SH-SY5Y (cell line): Measurements from ENCODE around the gene NFAM1.

Source experiments
- GATA2 ChIP-seq: IDR thresholded peaks from 2 replicates; pipeline ENCODE4 v1.6.1; 2011; ENCODE audit warnings: mild to moderate bottlenecking, low read depth, low read length
- GATA3 ChIP-seq: IDR thresholded peaks from 2 replicates; pipeline ENCODE4 v1.6.1; 2011; ENCODE audit warnings: low read depth, mild to moderate bottlenecking, low read length, moderate library complexity

Gene NFAM1

DNA sequence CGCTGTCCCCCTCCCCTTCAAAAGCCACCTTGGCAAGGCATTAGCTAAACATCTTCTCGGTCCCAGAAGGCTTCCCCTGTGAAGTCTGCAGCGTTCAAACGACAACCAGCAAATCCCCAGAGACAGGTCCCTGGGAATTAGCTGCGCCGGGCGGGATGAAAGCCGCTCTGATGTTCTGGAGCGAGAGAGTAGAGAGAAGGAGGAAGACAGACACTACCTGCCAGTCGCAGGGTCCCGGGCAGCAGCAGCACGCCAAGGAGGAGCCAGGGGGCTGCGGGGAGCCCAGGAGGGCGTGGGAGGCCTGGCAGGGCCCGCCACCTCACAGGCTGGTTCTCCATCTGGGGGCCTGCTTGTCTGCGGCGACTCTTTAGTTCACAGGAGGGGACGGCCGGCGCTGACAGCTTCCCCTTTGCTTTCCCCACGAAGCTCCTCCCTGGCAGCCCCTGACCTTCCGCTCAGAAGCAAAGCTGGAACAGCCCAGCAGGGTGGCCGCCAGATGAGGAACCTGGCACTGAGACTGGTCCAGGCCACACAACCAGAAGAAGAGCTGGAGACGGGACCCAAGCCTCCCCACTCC is at the start of gene NFAM1:
TSS of gene NFAM1 (minus strand) at position 384 of the 577 bp plus-strand sequence. CDS start at position 338, 46 bp downstream.
- TF ChIP-seq GATA3 (no peak), GATA2 (no peak)

GRCh38 chr22:42475122-42475521 is 42.9 kb upstream of the NFAM1 start:
- TF ChIP-seq GATA3 = no peak
- TF ChIP-seq GATA2 = no peak

DNA sequence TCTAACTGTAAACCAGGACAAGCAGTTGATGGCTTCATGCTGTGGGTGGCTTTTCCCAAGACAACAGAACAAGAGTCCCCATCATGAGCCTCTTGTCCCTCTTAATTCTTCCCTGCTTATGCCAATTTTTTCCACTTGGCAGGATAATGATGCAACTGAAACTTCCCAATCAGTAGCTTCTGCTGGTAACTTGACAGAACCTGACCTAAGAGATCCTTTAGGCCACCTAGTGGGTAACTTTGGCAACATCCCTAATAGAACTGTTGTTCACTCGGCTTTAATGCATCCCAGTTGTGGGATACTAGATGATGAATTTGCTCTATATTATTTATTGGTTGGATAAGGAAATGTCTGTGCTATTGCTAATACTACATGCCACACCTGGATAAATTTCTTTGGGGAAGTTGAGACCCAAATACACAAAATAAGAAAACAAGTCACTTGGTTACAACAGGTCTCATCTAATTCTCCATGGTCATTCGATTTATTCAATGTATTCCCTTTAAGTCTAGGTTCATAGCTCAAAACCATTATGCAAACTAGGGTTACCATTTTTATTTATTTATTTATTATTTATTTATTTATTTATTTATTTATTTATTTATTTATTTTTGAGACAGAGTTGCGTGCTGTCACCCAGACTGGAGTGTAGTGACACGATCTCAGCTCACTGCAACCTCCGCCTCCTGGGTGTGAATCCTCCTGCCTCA is 41.4 kb upstream of the NFAM1 start:
- TF ChIP-seq GATA2 = no peak
- no peak for TF ChIP-seq GATA3

- TF ChIP-seq GATA2 (no peak), GATA3 (no peak)
These were observed 40.5 kb upstream of the NFAM1 start for GRCh38 chr22:42472671-42473070.

- no peak for TF ChIP-seq GATA3
- TF ChIP-seq GATA2 = no peak
These were observed 39.2 kb upstream of the NFAM1 start for GRCh38 chr22:42471441-42471840.

- no peak for TF ChIP-seq GATA3
These were observed 38.3 kb upstream of the NFAM1 start for GRCh38 chr22:42470366-42471082.

GRCh38 chr22:42468841-42469240 is 36.6 kb upstream of the NFAM1 start:
- TF ChIP-seq GATA3 = no peak
- TF ChIP-seq GATA2 = no peak

DNA sequence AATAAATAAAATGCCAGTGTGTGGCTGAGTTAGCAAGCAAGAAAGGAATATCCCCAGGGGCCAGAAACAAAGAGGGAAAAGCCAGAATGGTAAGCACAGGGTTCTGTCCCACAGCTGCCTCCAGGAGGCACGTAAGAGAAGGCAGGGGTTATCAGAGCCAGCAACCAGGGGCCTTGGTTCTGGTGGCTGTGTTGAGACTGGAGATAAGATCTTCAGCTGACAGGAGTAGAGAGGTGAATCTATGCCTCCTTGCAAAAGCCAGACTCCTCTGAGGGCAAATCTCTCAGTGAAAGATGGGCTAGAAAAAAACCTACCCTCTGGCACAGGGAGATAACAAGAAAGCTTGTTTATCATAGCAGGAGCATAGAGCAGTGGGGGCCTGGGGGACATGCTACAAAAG is 29.8 kb upstream of the NFAM1 start:
- TF ChIP-seq GATA2 (peak; percentile 91), GATA3 (peak; percentile 72)

DNA sequence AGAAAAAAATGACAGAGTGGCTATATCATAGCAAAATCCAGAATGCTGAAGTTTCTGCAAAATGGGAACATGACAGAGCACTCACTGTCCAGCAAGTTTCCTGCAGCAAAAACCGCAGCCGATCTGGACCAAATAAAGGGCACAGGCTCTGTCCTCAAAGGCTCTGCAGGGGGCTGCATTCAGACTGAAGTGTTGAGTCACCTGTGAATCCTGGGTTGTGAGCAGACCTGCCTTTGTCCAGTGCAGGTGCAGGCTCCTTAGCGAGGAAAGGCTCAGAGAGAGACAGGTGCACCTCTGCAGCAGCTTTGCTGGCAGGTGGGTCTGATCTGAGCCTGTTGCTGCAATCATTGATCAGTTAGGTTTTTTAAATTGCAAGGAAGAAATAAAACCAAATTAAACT is 29.3 kb upstream of the NFAM1 start:
- TF ChIP-seq GATA2 = no peak

DNA sequence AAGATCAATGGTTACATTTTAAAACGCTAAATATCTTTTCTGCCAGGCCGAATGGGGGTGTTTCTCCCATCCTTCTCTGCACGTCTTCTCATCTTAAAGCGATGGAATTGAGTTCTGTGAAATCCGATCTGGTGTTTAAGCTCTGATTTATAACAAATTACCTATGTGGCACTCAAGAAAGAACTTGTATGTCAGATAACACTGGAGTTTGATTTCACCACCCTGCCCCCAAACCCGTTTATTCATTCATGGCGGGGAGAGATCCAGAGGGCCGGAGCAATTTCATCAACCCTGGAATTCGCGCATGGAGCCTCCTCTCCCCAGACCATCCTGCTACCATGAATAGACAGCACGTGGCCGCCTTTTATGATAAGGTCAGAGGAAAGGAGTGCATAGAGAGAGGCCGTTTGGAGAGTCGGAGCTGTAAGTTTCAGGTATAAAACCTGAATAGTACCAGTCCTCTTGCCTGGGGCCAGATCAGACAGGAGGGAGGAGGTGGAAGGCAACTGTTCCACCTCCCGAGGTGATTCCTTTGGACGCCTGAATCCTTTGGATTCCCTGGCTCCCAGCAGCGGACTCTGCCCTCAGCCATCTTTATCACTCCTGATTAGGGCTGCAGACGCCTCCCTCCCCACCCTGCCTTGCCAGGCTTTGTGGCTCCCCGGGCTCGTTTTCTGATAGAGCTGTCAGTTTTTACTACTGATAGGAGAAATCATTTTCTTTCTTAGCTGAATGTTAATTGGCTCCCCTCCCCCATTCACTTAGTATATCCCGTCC is 27.3 kb upstream of the NFAM1 start:
- no peak for TF ChIP-seq GATA3
- TF ChIP-seq GATA2 = no peak

- TF ChIP-seq GATA2 = no peak
These were observed 20.7 kb upstream of the NFAM1 start for GRCh38 chr22:42452916-42453315.

GRCh38 chr22:42452456-42452855 is 20.3 kb upstream of the NFAM1 start:
- TF ChIP-seq GATA2 (no peak), GATA3 (no peak)

DNA sequence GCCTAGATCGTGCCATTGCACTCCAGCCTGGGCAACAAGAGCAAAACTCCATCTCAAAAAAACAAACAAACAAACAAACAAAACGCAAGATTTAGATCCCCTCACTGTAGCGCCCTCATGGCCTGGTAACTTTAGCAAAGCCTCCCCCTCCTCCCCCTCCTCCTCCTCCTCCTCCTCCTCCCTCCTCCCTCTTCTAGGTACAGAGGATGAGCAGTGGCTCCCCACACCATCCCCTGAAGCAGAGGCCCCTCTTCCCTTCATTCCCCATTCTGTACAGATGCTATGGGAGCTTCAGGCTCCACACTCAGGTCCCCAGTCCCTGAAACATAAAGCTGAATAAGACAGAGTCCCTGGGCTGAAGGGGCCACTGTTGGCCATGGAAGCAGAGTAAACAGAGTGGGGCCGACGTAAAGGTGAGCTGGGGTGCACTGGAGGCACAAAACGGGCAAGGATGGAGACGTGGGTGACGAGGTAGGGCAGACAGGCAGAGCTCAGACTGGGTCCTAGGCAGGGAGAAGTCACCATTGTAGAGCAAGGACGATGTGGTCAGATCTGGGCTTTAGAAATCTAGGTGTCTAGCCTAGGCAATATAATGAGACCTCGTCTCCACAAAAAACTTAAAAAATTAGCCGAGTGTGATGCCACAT is 19.4 kb upstream of the NFAM1 start:
- TF ChIP-seq GATA2 = no peak
- TF ChIP-seq GATA3 = no peak

DNA sequence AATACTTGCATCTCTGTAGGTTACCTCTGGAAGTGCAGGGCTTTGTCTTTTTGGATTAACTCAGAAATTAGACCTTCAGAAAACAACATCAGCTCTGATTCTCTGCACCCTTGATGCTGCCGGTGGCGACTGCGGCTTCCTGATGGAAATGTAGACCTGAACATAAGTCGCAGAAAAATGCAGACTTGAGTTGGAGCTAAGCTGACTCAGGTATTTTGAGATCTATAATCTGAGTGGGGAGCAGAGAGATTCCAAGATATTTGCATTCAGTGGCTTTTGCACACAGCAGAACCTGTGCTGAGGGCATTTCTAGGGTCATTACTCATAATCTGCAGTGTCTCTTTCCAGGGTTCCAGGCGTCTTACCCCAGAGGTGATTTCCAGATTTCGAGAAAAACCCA is 18.7 kb upstream of the NFAM1 start:
- TF ChIP-seq GATA2 (no peak), GATA3 (no peak)
